Dermis blood vessel endothelial cell (primary cell): Measurements from ENCODE around the gene NEDD9. TPM values are rescaled to one million over a fixed set of nuclear protein-coding genes. Genes with fewer than 3 reads are reported as not detected.

Source experiments
- DNase-seq: peaks from one replicate; pipeline ENCODE4 v3.0.0; 2010
- total RNA-seq: library from RNA; depleted of rRNA; stranded (reverse); fragments of >200 nt; gene quantifications from 2 replicates; pipeline ENCODE4 v1.2.3, GENCODE V29; 2014

Gene NEDD9
- total RNA-seq, 1 donor from 2014 or later = 158 TPM

GRCh38 chr6:11214901-11215300, 17.6 kb downstream of the NEDD9 start:
- peak; percentile 20 for DNase-seq

- peak; percentile 38 for DNase-seq
These were observed 18.2 kb downstream of the NEDD9 start for GRCh38 chr6:11214084-11214833.

- peak; percentile 67 for DNase-seq
These were observed 18.9 kb downstream of the NEDD9 start for GRCh38 chr6:11213422-11214021.

GRCh38 chr6:11212664-11213063, 19.8 kb downstream of the NEDD9 start:
- DNase-seq = peak; percentile 66

GRCh38 chr6:11211254-11211653, 21.2 kb downstream of the NEDD9 start:
- DNase-seq = peak; percentile 56

GRCh38 chr6:11210386-11211138, 21.9 kb downstream of the NEDD9 start:
- peak; percentile 33 for DNase-seq

GRCh38 chr6:11209906-11210305, 22.6 kb downstream of the NEDD9 start:
- peak; percentile 65 for DNase-seq

GRCh38 chr6:11209369-11209768, 23.1 kb downstream of the NEDD9 start:
- DNase-seq = peak; percentile 46

- no peak for DNase-seq
These were observed 23.6 kb downstream of the NEDD9 start for GRCh38 chr6:11208854-11209253.

- peak; percentile 32 for DNase-seq
These were observed 24.2 kb downstream of the NEDD9 start for GRCh38 chr6:11208267-11208666.

GRCh38 chr6:11207199-11207968, 25.1 kb downstream of the NEDD9 start:
- peak; percentile 98 for DNase-seq

GRCh38 chr6:11206576-11206975, 25.9 kb downstream of the NEDD9 start:
- no peak for DNase-seq

- no peak for DNase-seq
These were observed 27.6 kb downstream of the NEDD9 start for GRCh38 chr6:11204794-11205366.

GRCh38 chr6:11204005-11204399, 28.5 kb downstream of the NEDD9 start:
- no peak for DNase-seq

- DNase-seq = no peak
These were observed 29.0 kb downstream of the NEDD9 start for GRCh38 chr6:11203306-11204004.

GRCh38 chr6:11202513-11203305, 29.8 kb downstream of the NEDD9 start:
- DNase-seq = peak; percentile 74

- DNase-seq = no peak
These were observed 30.5 kb downstream of the NEDD9 start for GRCh38 chr6:11201772-11202512.

GRCh38 chr6:11201015-11201414, 31.5 kb downstream of the NEDD9 start:
- peak; percentile 29 for DNase-seq

GRCh38 chr6:11200356-11200755, 32.1 kb downstream of the NEDD9 start:
- DNase-seq = no peak
